Osteocyte (in vitro differentiated cells): ENCODE results near the gene GNA15. TPM values are rescaled to one million over a fixed set of nuclear protein-coding genes. Genes with fewer than 3 reads are reported as not detected.
"Not testable (repeated sequence)": the region's sequence is repeated elsewhere in the genome, so short reads cannot be mapped to it uniquely, and the experiment has no call there.

Experiments
- DNase-seq: peaks from one replicate; pipeline ENCODE4 v3.0.0; 2021; ENCODE audit warnings: mixed read lengths; ENCODE audit not compliant: unreplicated experiment; ENCODE audit errors: extremely low spot score
- H3K27ac Mint-ChIP-seq: one replicate; pipeline ENCODE4 v1.8.0; 2021; ENCODE audit warnings: mild to moderate bottlenecking, mixed read lengths; ENCODE audit not compliant: unreplicated experiment
- H3K27me3 Mint-ChIP-seq: one replicate; pipeline ENCODE4 v1.8.0; 2021; ENCODE audit warnings: mixed read lengths; ENCODE audit not compliant: unreplicated experiment
- H3K36me3 Mint-ChIP-seq: one replicate; pipeline ENCODE4 v1.8.0; 2021; ENCODE audit warnings: mixed read lengths; ENCODE audit not compliant: unreplicated experiment
- H3K4me1 Mint-ChIP-seq: one replicate; pipeline ENCODE4 v1.8.0; 2021; ENCODE audit warnings: mixed read lengths; ENCODE audit not compliant: unreplicated experiment
- H3K4me3 Mint-ChIP-seq: one replicate; pipeline ENCODE4 v1.8.0; 2021; ENCODE audit warnings: mild to moderate bottlenecking, moderate library complexity, mixed read lengths; ENCODE audit not compliant: unreplicated experiment
- H3K9me3 Mint-ChIP-seq: one replicate; pipeline ENCODE4 v1.8.0; 2021; ENCODE audit warnings: mixed read lengths; ENCODE audit not compliant: unreplicated experiment
- CTCF ChIP-seq: fragments of 200-600 bp; sonication (generic); IDR thresholded peaks from 2 replicates; pipeline ENCODE4 v1.5.0; 2021; ENCODE audit warnings: antibody characterized with exemption, mild to moderate bottlenecking, moderate library complexity
- long read RNA-seq: library from polyadenylated mRNA; unstranded; transcript quantifications from one replicate; pipeline ENCODE4 v2.0.0, GENCODE V29; 2021
- total RNA-seq: library from RNA; stranded (reverse); gene quantifications from 2 replicates; pipeline ENCODE4 v1.2.1, GENCODE V29; 2021

The GNA15 gene
- total RNA-seq = not detected in 2 replicates
- long read RNA-seq = 0 reads

DNA sequence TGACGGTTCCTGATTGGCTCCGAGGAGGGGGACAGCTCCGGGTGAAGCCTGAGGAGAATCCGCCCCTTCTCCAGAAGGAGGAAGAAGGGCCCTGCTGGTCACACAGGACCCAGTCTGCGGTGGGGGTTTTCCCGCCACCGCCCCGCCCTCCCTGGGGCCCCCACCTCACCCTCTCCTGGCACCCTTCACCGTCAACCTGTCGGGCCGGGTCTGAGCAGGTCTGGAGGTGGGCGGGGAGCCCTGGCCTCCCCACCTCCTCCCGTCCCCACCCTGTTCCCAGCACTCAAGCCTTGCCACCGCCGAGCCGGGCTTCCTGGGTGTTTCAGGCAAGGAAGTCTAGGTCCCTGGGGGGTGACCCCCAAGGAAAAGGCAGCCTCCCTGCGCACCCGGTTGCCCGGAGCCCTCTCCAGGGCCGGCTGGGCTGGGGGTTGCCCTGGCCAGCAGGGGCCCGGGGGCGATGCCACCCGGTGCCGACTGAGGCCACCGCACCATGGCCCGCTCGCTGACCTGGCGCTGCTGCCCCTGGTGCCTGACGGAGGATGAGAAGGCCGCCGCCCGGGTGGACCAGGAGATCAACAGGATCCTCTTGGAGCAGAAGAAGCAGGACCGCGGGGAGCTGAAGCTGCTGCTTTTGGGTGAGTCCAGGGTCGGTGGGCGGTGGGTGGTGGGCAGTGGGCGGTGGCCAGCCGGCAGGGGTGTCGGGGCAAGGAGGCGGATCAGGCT is at the start of gene GNA15:
TSS of gene GNA15 (plus strand) at position 73 of the 723 bp plus-strand sequence. CDS start at position 491, 418 bp downstream.
- no peak for TF ChIP-seq CTCF

DNA sequence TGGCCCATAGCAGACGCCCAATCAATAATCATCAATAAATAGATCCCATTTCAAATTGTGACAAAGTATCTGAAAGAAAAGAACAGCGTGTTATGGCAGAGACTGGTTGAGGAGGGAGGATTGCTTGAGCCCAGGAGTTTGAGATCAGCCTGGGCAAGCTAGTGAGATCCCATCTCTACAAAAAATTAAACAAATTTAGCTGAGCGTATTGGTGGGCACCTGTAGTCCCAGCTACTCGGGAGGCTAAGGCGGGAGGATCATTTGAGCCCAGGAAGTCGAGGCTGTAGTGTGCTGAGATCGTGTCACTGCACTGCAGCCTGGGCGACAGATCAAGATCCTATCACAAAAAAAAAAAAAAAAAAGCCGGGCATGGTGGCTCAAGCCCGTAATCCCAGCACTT is 48.1 kb upstream of the GNA15 start:
- no peaks in the 10 kb centered on the region for H3K27me3 Mint-ChIP-seq
- H3K4me3 Mint-ChIP-seq = no peak overlapping the region
- DNase-seq = no peak
- no peak for TF ChIP-seq CTCF
- no peaks in the 10 kb centered on the region for H3K36me3 Mint-ChIP-seq
- no peaks in the 10 kb centered on the region for H3K4me1 Mint-ChIP-seq
- no peaks in the 10 kb centered on the region for H3K9me3 Mint-ChIP-seq
- no peak overlapping the region for H3K27ac Mint-ChIP-seq

More for the DNA sequence above, at the start of gene GNA15:
- H3K27me3 Mint-ChIP-seq = no peaks in the 10 kb centered on the region
- DNase-seq = no peak
- peaks cover 7% of the 10 kb centered on the region for H3K9me3 Mint-ChIP-seq
- H3K4me1 Mint-ChIP-seq = peaks cover 18% of the 10 kb centered on the region
- H3K27ac Mint-ChIP-seq = no peak within 1 kb of the TSS
- no peak within 1 kb of the TSS for H3K4me3 Mint-ChIP-seq
- no peaks in the 10 kb centered on the region for H3K36me3 Mint-ChIP-seq

DNA sequence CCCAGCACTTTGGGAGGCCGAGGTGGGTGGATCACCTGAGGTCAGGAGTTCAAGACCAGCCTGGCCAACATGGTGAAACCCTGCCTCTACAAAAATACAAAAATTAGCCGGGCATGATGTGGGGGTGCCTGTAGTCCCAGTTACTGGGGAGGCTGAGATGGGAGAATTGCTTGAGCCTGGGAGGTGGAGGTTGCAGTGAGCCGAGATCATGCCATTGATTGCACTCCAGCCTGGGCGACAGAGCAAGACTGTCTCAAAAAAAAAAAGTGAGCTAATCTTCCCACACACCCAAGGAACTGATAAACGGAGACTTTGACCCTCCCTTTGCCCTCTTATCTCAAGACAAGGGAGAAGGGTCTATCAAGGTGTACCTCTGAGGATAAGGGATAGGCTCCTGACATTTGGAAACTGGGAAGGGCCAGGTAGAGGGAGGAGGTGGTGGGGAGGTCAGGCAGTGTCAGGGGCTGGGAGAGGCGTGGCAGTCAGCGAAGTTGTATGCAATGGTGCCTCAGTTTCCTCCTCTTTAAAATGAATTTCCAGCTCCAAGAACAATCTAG is 46.5 kb upstream of the GNA15 start:
- not testable (repeated sequence) for H3K27ac Mint-ChIP-seq, H3K36me3 Mint-ChIP-seq, H3K4me1 Mint-ChIP-seq, H3K4me3 Mint-ChIP-seq, H3K9me3 Mint-ChIP-seq, DNase-seq, H3K27me3 Mint-ChIP-seq

- H3K4me3 Mint-ChIP-seq = peak overlapping the region; percentile 83
- H3K36me3 Mint-ChIP-seq = no peaks in the 10 kb centered on the region
- H3K27ac Mint-ChIP-seq = peak overlapping the region; percentile 54
- H3K4me1 Mint-ChIP-seq = peaks cover 35% of the 10 kb centered on the region
- no peaks in the 10 kb centered on the region for H3K9me3 Mint-ChIP-seq
- no peaks in the 10 kb centered on the region for H3K27me3 Mint-ChIP-seq
- DNase-seq = peak; percentile 85
- no peak for TF ChIP-seq CTCF
Observed at GRCh38 chr19:3094601-3095440, 41.0 kb upstream of the GNA15 start.

GRCh38 chr19:3095441-3096191 is 40.2 kb upstream of the GNA15 start:
- no peak for TF ChIP-seq CTCF
- H3K27me3 Mint-ChIP-seq = no peaks in the 10 kb centered on the region
- no peaks in the 10 kb centered on the region for H3K36me3 Mint-ChIP-seq
- H3K4me3 Mint-ChIP-seq = peak overlapping the region; percentile 83
- peaks cover 39% of the 10 kb centered on the region for H3K4me1 Mint-ChIP-seq
- H3K27ac Mint-ChIP-seq = peak overlapping the region; percentile 54
- H3K9me3 Mint-ChIP-seq = no peaks in the 10 kb centered on the region
- DNase-seq = no peak
